SK-N-MC (cell line): ENCODE results near the gene DARS1.

Experiments
- EZH2 ChIP-seq: fragments of 200-600 bp; sonication (generic); IDR thresholded peaks from one replicate; pipeline ENCODE4 v1.6.1; 2017; ENCODE audit warnings: antibody characterized with exemption
- FOXP2 ChIP-seq: optimal IDR thresholded peaks from 2 replicates; pipeline ENCODE3; 2011; ENCODE audit warnings: mild to moderate bottlenecking, moderate library complexity; ENCODE audit not compliant: insufficient read depth; ENCODE audit errors: extremely low read length, control extremely low read depth
- POLR2AphosphoS5 ChIP-seq: IDR thresholded peaks from 2 replicates; pipeline ENCODE4 v1.6.1; 2012; ENCODE audit warnings: mild to moderate bottlenecking, low read depth, low read length, borderline replicate concordance

DNA sequence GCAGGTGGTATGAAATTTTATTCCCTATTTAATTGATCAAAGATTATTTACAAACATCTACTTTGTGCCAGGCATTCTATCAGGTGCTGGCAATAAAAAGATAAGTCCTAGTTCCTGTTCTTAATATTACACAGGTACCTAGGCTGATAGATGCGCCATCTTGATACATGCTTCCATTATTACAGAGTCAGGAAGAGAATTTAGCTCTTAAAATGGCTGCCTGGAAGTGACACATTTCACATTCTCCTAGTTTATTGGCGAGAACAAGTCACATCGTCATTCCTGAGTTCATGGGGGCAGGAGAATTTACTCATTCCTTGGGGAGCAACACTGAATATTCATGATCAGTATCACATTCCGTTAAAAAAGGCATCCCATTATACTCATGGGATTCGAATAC is 1.1 kb upstream of the DARS1 start:
- TF ChIP-seq EZH2 = no peak
- no peak for TF ChIP-seq POLR2AphosphoS5
- TF ChIP-seq FOXP2 = no peak
